Transverse colon (tissue), 4 donors: ENCODE data around the gene RBM23. TPM values are rescaled to one million over a fixed set of nuclear protein-coding genes. Genes with fewer than 3 reads are reported as not detected.

Experiments used
- DNase-seq: peaks from one replicate; pipeline ENCODE4 v3.0.0-alpha.2; 2019
- H3K27ac ChIP-seq, 4 donors: fragments of 200-600 bp; sonication (generic); 2 replicates each; pipeline ENCODE4 v1.5.1; 2016 to 2018; ENCODE audit warnings: inconsistent platforms in 4 of 4
- H3K27me3 ChIP-seq: fragments of 200-600 bp; sonication (generic); 2 replicates; pipeline ENCODE4 v1.5.1; 2017; ENCODE audit warnings: inconsistent platforms
- H3K36me3 ChIP-seq, 4 donors: fragments of 200-600 bp; sonication (generic); 2 replicates each; pipeline ENCODE4 v1.5.1; 2017 to 2019; ENCODE audit warnings: inconsistent platforms in 4 of 4
- H3K4me1 ChIP-seq, 4 donors: fragments of 200-600 bp; sonication (generic); 2 replicates each; pipeline ENCODE4 v1.5.1; 2017 to 2020; ENCODE audit warnings: inconsistent platforms in 4 of 4
- H3K4me3 ChIP-seq, 4 donors: fragments of 200-600 bp; sonication (generic); 1 replicate in 1 of 4; 2 replicates in 3 of 4; pipeline versions ENCODE4 v1.5.1 to v1.6.1; 2017 to 2019; ENCODE audit warnings: inconsistent platforms in 4 of 4
- H3K9me3 ChIP-seq, 2 donors: fragments of 200-600 bp; sonication (generic); 2 replicates each; pipeline ENCODE4 v1.5.1; 2017 to 2019; ENCODE audit warnings: inconsistent platforms in 2 of 2
- EP300 ChIP-seq: sonication (generic); formaldehyde crosslinking; IDR thresholded peaks from one replicate; pipeline ENCODE4 v1.6.1; 2017; ENCODE audit warnings: antibody characterized with exemption, low read depth
- POLR2A ChIP-seq: fragments of 450-650 bp; IDR thresholded peaks from one replicate; pipeline ENCODE4 v1.6.1; 2016; ENCODE audit warnings: antibody characterized with exemption, mild to moderate bottlenecking, moderate library complexity
- POLR2AphosphoS5 ChIP-seq, 3 donors: sonication (generic); formaldehyde crosslinking; IDR thresholded peaks; one replicate each; pipeline ENCODE4 v1.6.1; 2016; ENCODE audit warnings: antibody characterized with exemption in 3 of 3
- WGBS, 2 donors: methylation state at CpG; one replicate each; pipeline ENCODE4 v1.1.5; 2018; ENCODE audit warnings: low coverage in 1 of 2; 5-methylcytosine and 5-hydroxymethylcytosine counted together
- in situ Hi-C, 4 donors: fragments of 200-750 bp; cut with MboI; loops; one replicate each; pipeline versions ENCODE4 v1.15.0 to v1.15.1; 2017; ENCODE audit warnings: low sequenced_read_pairs in 3 of 4, low pct_ligation_motif_present in 1 of 4, low pct_unique_long_range_greater_than_20kb in 1 of 4
- intact Hi-C: fragments of 100-400 bp; cut with DNase I; formaldehyde crosslinking; loops from one replicate; pipeline ENCODE4 v1.15.1; 2023; ENCODE audit warnings: low total_unique reads
- total RNA-seq, 4 donors: library from RNA; depleted of rRNA; stranded (reverse); fragments of >200 nt; gene quantifications; one replicate each; pipeline ENCODE4 v1.1.0, GENCODE V29; 2016
- TF ChIP-seq, protein P1 (sequence below), 5 experiments: fragments of 200-600 bp in 3 of 5; fragments of 450-650 bp in 2 of 5; sonication (generic) in 3 of 5; IDR thresholded peaks; 1 replicate in 2 of 5; 2 replicates in 3 of 5; pipeline ENCODE4 v1.5.1; 2016 to 2017; ENCODE audit warnings: antibody characterized with exemption in 5 of 5, inconsistent platforms in 3 of 5, mild to moderate bottlenecking in 2 of 5, moderate library complexity in 1 of 5

The RBM23 gene
- total RNA-seq, 4 donors from 2014 or later = 96.4 to 186 (median 114) TPM

GRCh38 chr14:22906073-22906472, 12.9 kb downstream of the RBM23 start:
- Histone ChIP-seq H3K36me3 (peaks cover 0 to 82% (median 40%) of the 10 kb centered on the region in 4 donors), H3K4me3 (no peak overlapping the region), H3K27me3 (no peaks in the 10 kb centered on the region), H3K9me3 (no peaks in the 10 kb centered on the region), H3K27ac (no peak overlapping the region), H3K4me1 (no peaks in the 10 kb centered on the region)
- TF ChIP-seq EP300 (no peak), POLR2AphosphoS5 (IDR thresholded peaks at IDR 0.05) (no peak), POLR2A (no peak)
- TF ChIP-seq, protein P1, sequence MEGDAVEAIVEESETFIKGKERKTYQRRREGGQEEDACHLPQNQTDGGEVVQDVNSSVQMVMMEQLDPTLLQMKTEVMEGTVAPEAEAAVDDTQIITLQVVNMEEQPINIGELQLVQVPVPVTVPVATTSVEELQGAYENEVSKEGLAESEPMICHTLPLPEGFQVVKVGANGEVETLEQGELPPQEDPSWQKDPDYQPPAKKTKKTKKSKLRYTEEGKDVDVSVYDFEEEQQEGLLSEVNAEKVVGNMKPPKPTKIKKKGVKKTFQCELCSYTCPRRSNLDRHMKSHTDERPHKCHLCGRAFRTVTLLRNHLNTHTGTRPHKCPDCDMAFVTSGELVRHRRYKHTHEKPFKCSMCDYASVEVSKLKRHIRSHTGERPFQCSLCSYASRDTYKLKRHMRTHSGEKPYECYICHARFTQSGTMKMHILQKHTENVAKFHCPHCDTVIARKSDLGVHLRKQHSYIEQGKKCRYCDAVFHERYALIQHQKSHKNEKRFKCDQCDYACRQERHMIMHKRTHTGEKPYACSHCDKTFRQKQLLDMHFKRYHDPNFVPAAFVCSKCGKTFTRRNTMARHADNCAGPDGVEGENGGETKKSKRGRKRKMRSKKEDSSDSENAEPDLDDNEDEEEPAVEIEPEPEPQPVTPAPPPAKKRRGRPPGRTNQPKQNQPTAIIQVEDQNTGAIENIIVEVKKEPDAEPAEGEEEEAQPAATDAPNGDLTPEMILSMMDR (IDR thresholded peaks at IDR 0.05) = no peak
- no peak for DNase-seq
- in situ Hi-C loops = no loop called here
- WGBS, 2 donors = 92 to 97% methylated on average over 20 of the region's 20 CpGs
- intact Hi-C loops = no loop called here

- no peaks in the 10 kb centered on the region for H3K9me3 ChIP-seq
- in situ Hi-C loops = no loop called here
- H3K4me1 ChIP-seq = peaks cover 0 to under 1% (median 0%) of the 10 kb centered on the region in 4 donors
- intact Hi-C loops = no loop called here
- no peak overlapping the region for H3K27ac ChIP-seq
- no peaks in the 10 kb centered on the region for H3K27me3 ChIP-seq
- H3K36me3 ChIP-seq = peaks cover 0 to 84% (median 41%) of the 10 kb centered on the region in 4 donors
- TF ChIP-seq POLR2A = no peak
- TF ChIP-seq POLR2AphosphoS5 (IDR thresholded peaks at IDR 0.05) = no peak
- 89% methylated on average over 4 of the region's 4 CpGs; no CpG with 5 or more reads in 1 of the 2 donors for WGBS, 2 donors
- no peak for DNase-seq
- no peak overlapping the region for H3K4me3 ChIP-seq
These were observed 13.3 kb downstream of the RBM23 start for GRCh38 chr14:22905627-22906026.

- Histone ChIP-seq H3K36me3 (peaks cover 0 to 78% (median 37%) of the 10 kb centered on the region in 4 donors), H3K27me3 (no peaks in the 10 kb centered on the region), H3K4me1 (peaks cover 0 to 11% (median 3%) of the 10 kb centered on the region in 4 donors), H3K4me3 (no peak overlapping the region), H3K9me3 (no peaks in the 10 kb centered on the region), H3K27ac (no peak overlapping the region)
- intact Hi-C loops (no loop called here), in situ Hi-C loops (no loop called here)
- DNase-seq = no peak
- TF ChIP-seq POLR2A = no peak
- TF ChIP-seq, protein P1 (IDR thresholded peaks at IDR 0.05) = no peak
- 95 to 100% methylated on average over 2 of the region's 2 CpGs for WGBS, 2 donors
These were observed 15.2 kb downstream of the RBM23 start for GRCh38 chr14:22903742-22904087.

DNA sequence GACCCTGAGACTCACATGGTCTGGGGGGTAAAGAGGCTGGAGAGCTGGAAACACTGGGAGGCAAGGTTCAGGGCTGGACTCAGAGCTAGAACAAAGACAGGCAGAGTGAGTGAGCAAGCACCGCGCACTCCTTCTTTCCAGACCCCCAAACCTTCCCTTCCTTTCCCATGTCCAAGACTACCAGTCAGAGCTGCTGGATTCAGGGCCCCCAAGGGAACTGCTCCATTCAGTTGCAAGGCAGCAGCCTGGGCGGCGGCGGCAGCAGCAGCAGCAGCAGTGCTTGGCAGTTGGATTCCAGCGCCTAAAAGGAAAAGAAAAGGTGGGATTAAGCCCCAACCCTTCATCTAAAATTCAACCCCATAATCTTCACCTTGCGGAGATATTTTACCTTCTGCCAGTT, 17.1 kb downstream of the RBM23 start:
- in situ Hi-C loops = no loop called here

More for the DNA sequence above, 17.1 kb downstream of the RBM23 start:
- DNase-seq = no peak
- intact Hi-C loops = no loop called here
- H3K4me1 ChIP-seq = peaks cover 0 to 17% (median 3%) of the 10 kb centered on the region in 4 donors
- H3K9me3 ChIP-seq = no peaks in the 10 kb centered on the region
- peaks cover 0 to 59% (median 29%) of the 10 kb centered on the region in 4 donors for H3K36me3 ChIP-seq
- no peak overlapping the region for H3K4me3 ChIP-seq
- WGBS, 2 donors = 96% methylated on average over 7 of the region's 7 CpGs; no CpG with 5 or more reads in 1 of the 2 donors
- no peaks in the 10 kb centered on the region for H3K27me3 ChIP-seq
- TF ChIP-seq POLR2AphosphoS5 (IDR thresholded peaks at IDR 0.05) (no peak), EP300 (no peak), POLR2A (no peak)
- TF ChIP-seq, protein P1 (IDR thresholded peaks at IDR 0.05) = no peak
- no peak overlapping the region for H3K27ac ChIP-seq
